ENCODE measurements around the gene DYTN.
"Not testable (repeated sequence)": the region's sequence is repeated elsewhere in the genome, so short reads cannot be mapped to it uniquely, and the experiment has no call there.

DYTN gene

DNA sequence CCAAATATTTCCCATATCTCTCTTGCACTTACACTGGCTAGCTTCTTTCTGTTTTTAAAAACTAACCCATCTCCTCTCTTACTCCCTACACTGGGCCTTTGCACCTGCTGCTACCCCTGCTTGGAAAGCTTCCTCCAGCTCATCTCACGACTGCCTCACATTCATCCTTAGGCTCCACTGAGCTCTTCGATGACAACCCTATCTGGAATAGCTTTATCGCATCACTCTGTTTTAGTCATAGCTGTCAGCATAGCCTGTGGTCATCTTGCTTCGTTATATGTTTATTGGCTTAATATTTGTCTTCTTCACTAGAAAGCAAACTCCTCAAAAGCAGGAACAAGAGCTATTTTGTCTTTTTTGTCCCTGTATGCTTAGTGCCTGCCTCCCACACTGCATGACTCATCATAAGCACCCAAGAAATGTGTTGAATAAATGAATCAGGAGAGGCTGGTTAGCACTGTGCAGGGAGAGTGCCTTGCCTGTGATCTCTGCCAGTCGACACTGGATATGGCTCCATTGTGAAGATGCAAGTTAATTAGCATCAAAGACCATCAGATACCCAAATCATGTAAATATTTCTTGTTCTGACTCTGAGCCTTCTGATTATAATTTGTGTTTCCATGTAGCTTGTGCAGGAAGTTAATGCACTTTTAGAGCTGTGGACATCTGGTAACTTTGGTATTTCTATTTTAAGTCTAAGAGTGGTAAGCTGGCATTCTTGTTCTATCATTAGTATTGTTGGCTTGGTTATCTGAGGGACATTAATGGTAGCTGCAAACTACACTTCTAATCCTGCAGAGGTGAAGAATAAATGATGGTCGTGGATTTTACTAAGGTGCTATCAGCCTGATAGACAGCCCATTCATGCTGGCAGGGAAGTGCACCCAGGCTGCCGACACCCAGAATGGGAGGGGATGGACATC lies 10.3 kb upstream of the DYTN start:
- H3K27ac ChIP-seq (ENCODE audit: insufficient read depth, low read depth, low read length, poor library complexity, severe bottlenecking) = no peak overlapping the region
- H3K36me3 ChIP-seq (ENCODE audit: control insufficient read depth, insufficient read depth, low read length) = no peaks in the 10 kb centered on the region
- no peaks in the 10 kb centered on the region for H3K9me3 ChIP-seq (ENCODE audit: control insufficient read depth, low read length)
- no peaks in the 10 kb centered on the region for H3K27me3 ChIP-seq (ENCODE audit: control insufficient read depth, insufficient read depth, low read length, poor library complexity, severe bottlenecking)
- WGBS, 2 experiments = 92 to 94% methylated on average over 7 of the region's 7 CpGs
- H3K4me3 ChIP-seq (ENCODE audit: insufficient read depth, low read depth, low read length) = no peak overlapping the region
- H3K4me1 ChIP-seq (ENCODE audit: control insufficient read depth, insufficient read depth, low read length) = no peaks in the 10 kb centered on the region

DNA sequence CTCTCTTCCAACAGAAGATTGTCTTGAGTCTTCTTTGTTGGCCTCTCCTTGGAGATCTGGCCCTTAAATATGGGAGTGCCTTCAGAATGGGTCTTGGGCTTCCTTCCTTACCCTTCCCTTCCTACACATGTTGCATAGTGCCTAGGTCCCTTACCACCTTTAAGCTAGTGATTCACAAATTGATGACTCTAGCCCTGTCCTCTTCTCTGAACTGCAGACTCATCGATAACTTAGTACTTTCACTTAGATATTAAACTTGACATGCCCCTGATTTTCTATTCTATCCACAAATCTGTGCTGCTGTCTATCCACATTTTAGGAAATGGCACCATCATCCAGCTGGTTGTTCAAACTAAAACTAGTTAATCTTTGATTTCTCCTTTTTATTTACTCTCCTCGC lies 9.1 kb upstream of the DYTN start:
- H3K4me3 ChIP-seq (ENCODE audit: insufficient read depth, low read depth, low read length) = no peak overlapping the region
- H3K36me3 ChIP-seq (ENCODE audit: control insufficient read depth, insufficient read depth, low read length) = no peaks in the 10 kb centered on the region
- WGBS, 2 experiments = 90 to 96% methylated on average over 2 of the region's 2 CpGs
- H3K27me3 ChIP-seq (ENCODE audit: control insufficient read depth, insufficient read depth, low read length, poor library complexity, severe bottlenecking) = no peaks in the 10 kb centered on the region
- no peaks in the 10 kb centered on the region for H3K4me1 ChIP-seq (ENCODE audit: control insufficient read depth, insufficient read depth, low read length)
- H3K9me3 ChIP-seq (ENCODE audit: control insufficient read depth, low read length) = no peaks in the 10 kb centered on the region
- H3K27ac ChIP-seq (ENCODE audit: insufficient read depth, low read depth, low read length, poor library complexity, severe bottlenecking) = no peak overlapping the region

DNA sequence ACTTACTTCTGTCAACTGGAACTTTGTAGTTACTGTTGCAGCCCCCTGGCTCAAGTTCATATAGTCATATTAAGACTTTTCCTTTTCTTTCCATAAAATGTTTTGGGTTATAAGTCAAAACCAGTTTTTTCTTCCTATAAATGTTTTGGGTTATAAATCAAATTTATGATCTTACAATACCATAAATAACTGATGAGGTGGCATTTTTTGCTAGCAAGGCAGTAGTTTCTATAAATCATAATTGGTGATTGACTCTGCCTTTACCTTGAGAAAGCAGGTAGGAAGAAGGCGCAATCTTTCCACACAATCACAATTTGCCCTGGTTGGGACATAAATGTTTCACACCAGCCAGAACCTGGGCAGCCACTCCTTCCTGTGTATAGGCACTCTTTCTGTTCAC lies 5.1 kb upstream of the DYTN start:
- whole genome bisulfite sequencing, 2 experiments = 91 to 92% methylated on average over 1 of the region's 1 CpG

GRCh38 chr2:206721256-206721920 lies 3.2 kb upstream of the DYTN start:
- no peaks in the 10 kb centered on the region for H3K9me3 ChIP-seq (ENCODE audit: control insufficient read depth, low read length)
- no peaks in the 10 kb centered on the region for H3K4me1 ChIP-seq (ENCODE audit: control insufficient read depth, insufficient read depth, low read length)
- H3K36me3 ChIP-seq (ENCODE audit: control insufficient read depth, insufficient read depth, low read length) = no peaks in the 10 kb centered on the region
- no peaks in the 10 kb centered on the region for H3K27me3 ChIP-seq (ENCODE audit: control insufficient read depth, insufficient read depth, low read length, poor library complexity, severe bottlenecking)
- no peak overlapping the region for H3K27ac ChIP-seq (ENCODE audit: insufficient read depth, low read depth, low read length, poor library complexity, severe bottlenecking)
- WGBS, 2 experiments = 82 to 96% methylated on average over 3 to 4 of the region's 4 CpGs
- H3K4me3 ChIP-seq (ENCODE audit: insufficient read depth, low read depth, low read length) = no peak overlapping the region

More for the DNA sequence above, 5.1 kb upstream of the DYTN start:
- no peak overlapping the region for H3K27ac ChIP-seq (ENCODE audit: insufficient read depth, low read depth, low read length, poor library complexity, severe bottlenecking)
- H3K27me3 ChIP-seq (ENCODE audit: control insufficient read depth, insufficient read depth, low read length, poor library complexity, severe bottlenecking) = no peaks in the 10 kb centered on the region
- no peaks in the 10 kb centered on the region for H3K9me3 ChIP-seq (ENCODE audit: control insufficient read depth, low read length)
- no peaks in the 10 kb centered on the region for H3K36me3 ChIP-seq (ENCODE audit: control insufficient read depth, insufficient read depth, low read length)
- H3K4me1 ChIP-seq (ENCODE audit: control insufficient read depth, insufficient read depth, low read length) = no peaks in the 10 kb centered on the region
- no peak overlapping the region for H3K4me3 ChIP-seq (ENCODE audit: insufficient read depth, low read depth, low read length)

GRCh38 chr2:206716623-206717022 lies 1.6 kb downstream of the DYTN start:
- Histone ChIP-seq H3K36me3 (ENCODE audit: control insufficient read depth, insufficient read depth, low read length) (no peaks in the 10 kb centered on the region), H3K9me3 (ENCODE audit: control insufficient read depth, low read length) (no peaks in the 10 kb centered on the region), H3K27ac (ENCODE audit: insufficient read depth, low read depth, low read length, poor library complexity, severe bottlenecking) (no peak overlapping the region), H3K4me1 (ENCODE audit: control insufficient read depth, insufficient read depth, low read length) (no peaks in the 10 kb centered on the region), H3K4me3 (ENCODE audit: insufficient read depth, low read depth, low read length) (no peak overlapping the region), H3K27me3 (ENCODE audit: control insufficient read depth, insufficient read depth, low read length, poor library complexity, severe bottlenecking) (no peaks in the 10 kb centered on the region)
- WGBS, 2 experiments = 80 to 90% methylated on average over 3 of the region's 3 CpGs

DNA sequence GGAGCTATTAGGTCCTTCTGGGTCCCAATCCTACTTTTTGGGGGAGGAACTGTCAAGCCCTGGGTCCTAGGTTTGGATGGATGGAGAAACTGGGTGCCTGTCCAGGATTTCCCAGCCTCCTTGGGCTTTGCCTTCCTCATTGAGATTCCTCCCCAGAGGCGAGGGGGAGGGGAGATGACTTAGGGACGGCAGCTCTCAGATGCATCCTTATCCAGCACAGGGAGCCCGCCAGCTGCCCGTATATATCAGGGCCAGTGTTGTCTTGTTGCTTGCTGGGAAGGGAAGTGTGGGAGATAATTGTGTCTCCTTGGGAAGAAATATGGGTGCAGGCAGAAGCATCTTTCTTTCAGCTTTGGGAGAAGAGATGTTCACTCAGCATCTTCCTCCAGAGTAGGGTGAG lies 3.0 kb downstream of the DYTN start:
- H3K27me3 ChIP-seq (ENCODE audit: control insufficient read depth, insufficient read depth, low read length, poor library complexity, severe bottlenecking); H3K36me3 ChIP-seq (ENCODE audit: control insufficient read depth, insufficient read depth, low read length); H3K4me3 ChIP-seq (ENCODE audit: insufficient read depth, low read depth, low read length); H3K9me3 ChIP-seq (ENCODE audit: control insufficient read depth, low read length); H3K27ac ChIP-seq (ENCODE audit: insufficient read depth, low read depth, low read length, poor library complexity, severe bottlenecking); H3K4me1 ChIP-seq (ENCODE audit: control insufficient read depth, insufficient read depth, low read length): not testable (repeated sequence)
- 55 to 67% methylated on average over 4 of the region's 4 CpGs for WGBS, 2 experiments

- no peak overlapping the region for H3K4me3 ChIP-seq (ENCODE audit: insufficient read depth, low read depth, low read length)
- no peaks in the 10 kb centered on the region for H3K4me1 ChIP-seq (ENCODE audit: control insufficient read depth, insufficient read depth, low read length)
- H3K9me3 ChIP-seq (ENCODE audit: control insufficient read depth, low read length) = no peaks in the 10 kb centered on the region
- 88 to 94% methylated on average over 4 of the region's 4 CpGs for WGBS, 2 experiments
- H3K27ac ChIP-seq (ENCODE audit: insufficient read depth, low read depth, low read length, poor library complexity, severe bottlenecking) = no peak overlapping the region
- H3K36me3 ChIP-seq (ENCODE audit: control insufficient read depth, insufficient read depth, low read length) = no peaks in the 10 kb centered on the region
- H3K27me3 ChIP-seq (ENCODE audit: control insufficient read depth, insufficient read depth, low read length, poor library complexity, severe bottlenecking) = no peaks in the 10 kb centered on the region
Measured at GRCh38 chr2:206713746-206714145, 4.5 kb downstream of the DYTN start.

DNA sequence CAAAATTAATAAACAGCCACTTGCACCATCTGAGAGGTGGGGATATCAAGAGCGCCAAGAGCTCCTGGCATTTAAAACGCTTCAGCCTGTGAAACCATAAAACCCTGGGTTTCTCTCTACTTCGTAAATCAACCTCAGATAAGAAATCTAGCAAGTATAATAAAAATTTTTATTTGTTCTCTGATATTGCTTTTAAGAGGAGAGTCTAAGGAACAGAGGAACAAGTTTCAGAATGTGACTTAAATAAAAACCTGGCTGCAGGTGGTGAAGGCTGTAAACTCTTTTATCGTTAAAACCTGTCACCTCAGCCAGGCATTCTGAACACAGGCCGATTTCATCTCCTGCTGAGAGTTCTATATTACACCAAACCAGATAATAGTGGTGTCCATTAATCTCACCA lies 9.9 kb downstream of the DYTN start:
- H3K27ac ChIP-seq (ENCODE audit: insufficient read depth, low read depth, low read length, poor library complexity, severe bottlenecking) = no peak overlapping the region
- no peaks in the 10 kb centered on the region for H3K36me3 ChIP-seq (ENCODE audit: control insufficient read depth, insufficient read depth, low read length)
- H3K27me3 ChIP-seq (ENCODE audit: control insufficient read depth, insufficient read depth, low read length, poor library complexity, severe bottlenecking) = no peaks in the 10 kb centered on the region
- H3K4me1 ChIP-seq (ENCODE audit: control insufficient read depth, insufficient read depth, low read length) = no peaks in the 10 kb centered on the region
- WGBS, 2 experiments = 88 to 89% methylated on average over 4 to 5 of the region's 5 CpGs
- no peaks in the 10 kb centered on the region for H3K9me3 ChIP-seq (ENCODE audit: control insufficient read depth, low read length)
- no peak overlapping the region for H3K4me3 ChIP-seq (ENCODE audit: insufficient read depth, low read depth, low read length)

DNA sequence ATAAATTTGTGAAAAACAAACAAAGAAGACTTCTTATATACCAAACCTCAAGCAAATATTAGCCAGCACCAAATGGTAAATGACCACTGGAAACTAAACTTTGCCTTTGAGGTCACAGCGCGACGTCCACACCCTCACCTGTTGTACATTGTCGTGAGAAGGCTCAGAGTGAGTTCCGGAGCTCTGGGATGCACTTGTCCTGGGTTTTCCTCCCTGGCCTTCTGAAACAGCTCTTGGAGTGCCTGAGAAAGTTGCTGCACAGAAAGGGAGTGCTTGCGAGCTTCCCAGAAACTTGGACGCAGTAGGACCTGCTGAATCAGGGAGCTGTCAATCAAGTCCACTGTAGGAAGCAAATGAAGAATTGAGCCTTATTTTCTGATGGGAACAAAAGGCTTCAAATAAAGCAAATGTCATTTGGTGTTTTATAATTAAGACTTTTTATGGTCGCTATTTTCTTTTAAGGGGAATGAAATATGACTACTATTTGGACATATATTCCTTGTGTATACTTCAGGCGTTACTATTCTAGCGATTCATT lies 11.0 kb downstream of the DYTN start:
- Histone ChIP-seq H3K9me3 (ENCODE audit: control insufficient read depth, low read length) (no peaks in the 10 kb centered on the region), H3K27me3 (ENCODE audit: control insufficient read depth, insufficient read depth, low read length, poor library complexity, severe bottlenecking) (no peaks in the 10 kb centered on the region), H3K27ac (ENCODE audit: insufficient read depth, low read depth, low read length, poor library complexity, severe bottlenecking) (no peak overlapping the region), H3K4me3 (ENCODE audit: insufficient read depth, low read depth, low read length) (no peak overlapping the region), H3K4me1 (ENCODE audit: control insufficient read depth, insufficient read depth, low read length) (no peaks in the 10 kb centered on the region), H3K36me3 (ENCODE audit: control insufficient read depth, insufficient read depth, low read length) (no peaks in the 10 kb centered on the region)
- 91 to 95% methylated on average over 10 of the region's 10 CpGs for WGBS, 2 experiments

DNA sequence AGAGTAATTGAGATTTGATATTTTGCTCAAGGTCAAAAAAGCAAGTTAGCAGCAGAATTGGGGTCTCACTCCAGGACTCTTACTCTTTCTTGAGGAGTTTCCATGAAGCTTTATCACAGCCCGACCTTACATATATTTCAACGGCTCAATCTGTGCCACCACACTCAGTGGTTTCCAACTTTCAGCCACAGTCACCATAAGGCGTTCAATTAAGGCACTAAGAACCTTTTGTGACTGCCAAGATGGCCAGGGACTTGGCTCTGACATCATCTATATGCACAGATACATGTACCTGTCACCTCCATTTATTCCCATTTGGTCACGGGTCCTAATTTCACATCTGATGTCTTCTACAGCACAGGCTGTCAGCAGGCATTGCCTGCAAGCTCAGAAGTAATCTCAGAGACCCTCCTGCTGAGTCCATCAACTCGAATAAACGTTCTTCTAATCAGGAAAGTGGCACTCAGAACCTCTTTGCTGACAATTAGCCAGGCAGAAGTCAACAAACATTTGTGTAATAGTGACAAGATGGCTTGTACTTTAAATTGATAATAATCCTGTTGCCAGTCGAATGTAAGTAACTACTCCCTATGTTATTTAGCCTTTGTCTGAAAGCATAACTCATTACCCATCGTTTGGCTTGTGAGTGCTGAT lies 16.1 kb downstream of the DYTN start:
- no peak overlapping the region for H3K4me3 ChIP-seq (ENCODE audit: insufficient read depth, low read depth, low read length)
- WGBS, 2 experiments = 91 to 92% methylated on average over 8 of the region's 8 CpGs

More for the DNA sequence above, 16.1 kb downstream of the DYTN start:
- Histone ChIP-seq H3K4me1 (ENCODE audit: control insufficient read depth, insufficient read depth, low read length) (no peaks in the 10 kb centered on the region), H3K36me3 (ENCODE audit: control insufficient read depth, insufficient read depth, low read length) (no peaks in the 10 kb centered on the region), H3K27ac (ENCODE audit: insufficient read depth, low read depth, low read length, poor library complexity, severe bottlenecking) (no peak overlapping the region), H3K9me3 (ENCODE audit: control insufficient read depth, low read length) (no peaks in the 10 kb centered on the region), H3K27me3 (ENCODE audit: control insufficient read depth, insufficient read depth, low read length, poor library complexity, severe bottlenecking) (no peaks in the 10 kb centered on the region)
